GM19328 (cell line): ENCODE measurements around the gene CXXC5.
A peak's percentile ranks its signal among the peaks of the same experiment; 100 is the strongest.

Source experiments
- ATAC-seq: cut with Tn5 transposase; IDR thresholded peaks from one replicate; pipeline ENCODE4 v1.9.1; 2021; ENCODE audit warnings: mild to moderate bottlenecking, moderate library complexity; ENCODE audit not compliant: unreplicated experiment

The CXXC5 gene

GRCh38 chr5:139650689-139651042, 2.5 kb downstream of the CXXC5 start:
- ATAC-seq, result no peak

DNA sequence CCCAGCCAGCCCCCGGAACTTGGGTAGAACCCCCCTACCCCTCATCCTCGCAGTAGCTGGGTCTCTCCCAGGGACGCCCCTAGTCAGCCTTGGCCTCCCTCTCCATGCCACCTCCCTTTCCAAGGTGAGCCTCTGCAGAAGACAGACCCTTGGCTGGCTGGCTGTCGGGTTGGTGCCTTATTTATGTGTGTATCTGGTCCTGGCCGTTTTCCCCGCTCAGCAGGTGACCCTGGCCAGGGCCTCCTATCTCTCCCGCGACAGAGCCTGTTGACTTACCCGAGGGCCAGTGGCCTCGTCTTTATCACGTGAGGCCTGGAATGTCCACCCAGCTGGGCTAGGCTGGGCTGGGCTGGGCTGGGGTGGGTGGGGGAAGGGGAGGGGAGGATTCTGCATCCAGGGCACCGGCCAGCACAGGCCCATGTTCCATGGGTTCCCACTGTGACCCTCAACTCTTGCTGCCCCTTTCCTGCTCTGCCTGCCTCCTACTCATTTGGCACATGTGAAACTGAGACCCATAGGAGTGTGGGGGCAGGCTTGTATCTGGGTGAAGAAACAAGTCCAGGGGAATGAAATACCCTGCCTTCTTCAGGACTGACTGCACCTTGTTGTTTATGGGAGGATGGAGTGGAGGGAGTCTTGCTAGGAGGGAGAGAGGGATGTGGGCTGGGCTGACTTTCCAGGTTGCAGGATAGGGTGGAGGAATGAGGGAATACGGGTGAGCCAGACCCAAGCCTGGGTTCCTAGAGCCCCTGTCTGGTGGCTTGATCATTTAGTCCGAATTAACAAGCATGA, 3.1 kb downstream of the CXXC5 start:
- no peak for ATAC-seq

DNA sequence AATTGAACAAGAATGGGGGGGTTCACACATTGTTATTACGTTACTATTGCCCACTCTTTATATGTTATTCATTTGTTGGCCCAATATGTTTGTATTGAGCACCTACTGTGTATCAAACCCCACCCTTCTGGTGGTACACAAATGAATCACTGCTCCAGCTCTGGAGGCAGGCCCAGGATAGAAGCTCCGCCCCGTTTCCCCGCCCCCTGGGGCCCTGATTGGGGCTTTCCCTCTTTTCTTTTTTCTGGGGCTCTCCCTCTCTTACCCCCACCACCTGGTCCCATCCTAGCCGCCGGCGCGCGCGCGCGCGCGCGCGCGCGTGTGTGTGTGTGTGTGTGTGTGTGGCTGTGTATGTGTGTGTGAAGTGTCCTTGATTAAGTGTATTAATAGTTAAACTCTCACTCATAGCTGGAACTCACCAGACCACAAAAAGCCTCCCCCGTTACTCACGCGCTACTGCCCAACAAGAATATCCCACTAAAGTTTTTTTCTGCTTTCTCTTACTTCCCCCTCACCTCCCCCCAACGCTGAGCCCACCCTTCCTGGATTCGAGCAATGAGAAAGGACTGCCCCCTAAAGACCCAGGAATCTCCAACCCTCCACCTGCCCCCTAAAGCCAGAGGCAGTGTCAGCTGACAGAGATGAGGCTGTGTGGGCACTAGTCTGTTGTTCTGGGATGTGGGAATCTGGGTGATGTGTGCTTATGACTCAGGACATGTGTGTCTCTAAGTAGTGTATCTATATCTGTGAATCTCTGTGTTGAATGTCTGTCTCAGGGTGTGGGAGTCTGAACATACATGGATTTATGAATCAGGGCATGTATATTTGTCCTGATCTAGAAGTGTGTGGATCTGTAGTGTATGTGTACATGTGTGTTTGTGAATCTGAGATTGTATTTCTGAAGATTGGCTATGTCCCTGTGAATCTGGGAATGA, 4.0 kb downstream of the CXXC5 start:
- ATAC-seq, result no peak

DNA sequence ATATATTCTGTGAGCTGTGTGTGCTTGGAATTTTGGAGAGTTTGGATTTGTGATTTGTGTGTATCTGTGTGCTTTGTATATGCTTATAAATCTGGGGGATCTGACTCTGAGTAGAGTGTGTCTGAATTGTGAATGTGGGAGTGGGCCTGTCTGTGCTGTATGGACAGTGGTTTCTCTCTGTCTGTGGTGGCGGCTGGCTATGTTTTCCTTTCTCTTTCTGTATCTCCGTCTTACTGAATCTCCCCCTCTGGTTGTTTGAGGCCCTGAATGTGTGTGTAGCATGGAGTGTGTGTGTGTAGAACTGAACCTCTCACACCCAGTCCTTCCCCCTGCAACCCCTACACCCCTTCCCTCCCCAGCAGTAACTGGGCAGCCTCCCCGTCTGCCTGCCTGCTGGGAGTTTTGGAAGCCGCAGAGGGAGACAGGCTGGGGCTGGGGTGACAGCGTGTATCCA, 4.7 kb downstream of the CXXC5 start:
- peak; percentile 30 for ATAC-seq

DNA sequence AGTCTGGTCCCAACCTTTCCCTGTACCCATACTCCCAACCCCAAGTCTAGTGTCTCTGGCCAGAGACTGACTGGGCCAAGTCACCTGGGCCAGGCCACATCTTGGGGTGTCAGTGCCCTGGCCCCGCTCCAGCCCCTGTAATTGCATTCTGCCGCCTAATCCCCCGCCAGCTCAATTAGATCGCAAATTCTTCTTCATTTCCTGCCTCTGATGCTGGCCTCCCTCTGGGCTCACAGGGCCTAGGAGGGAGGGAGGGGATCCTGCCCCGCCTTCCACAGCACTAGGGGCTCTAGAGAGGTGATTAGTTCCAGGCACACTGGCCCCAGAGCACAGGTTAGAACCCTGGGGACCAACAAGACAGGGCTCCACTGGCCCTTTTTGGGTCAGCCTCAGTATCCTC, 5.5 kb downstream of the CXXC5 start:
- no peak for ATAC-seq

DNA sequence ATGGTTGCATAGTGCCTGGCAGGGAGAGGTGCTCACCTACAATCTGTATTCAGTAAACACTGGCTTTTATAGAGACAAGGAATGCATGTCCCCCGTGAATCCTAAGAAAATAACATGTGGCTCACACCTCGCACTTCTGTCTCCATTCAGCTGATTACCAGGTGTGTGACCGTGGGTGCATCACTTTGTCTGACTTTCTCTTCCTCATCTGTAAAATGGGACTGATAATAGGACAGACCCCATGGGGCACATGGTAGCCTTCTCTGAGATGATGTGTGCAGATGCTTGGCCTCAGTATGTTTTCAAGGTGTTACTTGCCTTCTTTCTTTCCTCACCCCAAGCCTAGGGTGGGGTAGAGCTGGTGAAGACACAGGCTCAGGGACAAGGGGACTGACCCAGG, 6.3 kb downstream of the CXXC5 start:
- ATAC-seq, result no peak

DNA sequence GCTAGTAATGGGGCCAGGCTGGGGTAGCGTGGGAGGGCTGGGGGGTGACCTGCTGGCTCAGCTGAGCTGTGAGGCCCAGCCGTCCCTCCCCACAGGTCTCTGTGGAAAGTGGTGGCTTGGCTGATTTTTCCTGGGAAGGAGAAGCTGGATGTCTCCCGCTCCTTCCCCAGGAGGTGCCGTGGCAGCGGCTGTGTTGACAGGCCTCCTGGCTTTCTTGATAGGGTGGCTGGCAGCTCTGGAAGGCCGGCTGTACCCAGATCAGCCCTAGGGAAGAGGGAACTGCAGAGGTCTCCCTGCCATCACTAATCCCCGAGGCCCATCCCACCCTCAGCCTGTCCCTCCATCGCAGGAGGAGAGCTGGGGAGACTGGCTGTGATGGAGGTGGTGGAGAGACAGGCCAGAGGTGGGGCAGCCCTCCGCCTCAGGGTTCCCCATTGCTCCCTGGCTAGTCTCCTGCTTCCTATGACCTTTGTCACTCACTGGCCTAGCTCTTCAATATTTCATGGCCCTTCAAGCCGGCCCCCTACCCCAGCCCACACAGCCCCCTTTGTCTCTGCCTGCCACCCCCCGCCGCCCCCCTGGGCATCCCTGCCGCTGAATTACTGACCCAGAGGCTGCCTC, 6.8 kb downstream of the CXXC5 start:
- ATAC-seq, result no peak

GRCh38 chr5:139655727-139656271, 7.7 kb downstream of the CXXC5 start:
- ATAC-seq, result no peak

- ATAC-seq, result no peak
Observed at GRCh38 chr5:139657363-139658321, 9.5 kb downstream of the CXXC5 start.

DNA sequence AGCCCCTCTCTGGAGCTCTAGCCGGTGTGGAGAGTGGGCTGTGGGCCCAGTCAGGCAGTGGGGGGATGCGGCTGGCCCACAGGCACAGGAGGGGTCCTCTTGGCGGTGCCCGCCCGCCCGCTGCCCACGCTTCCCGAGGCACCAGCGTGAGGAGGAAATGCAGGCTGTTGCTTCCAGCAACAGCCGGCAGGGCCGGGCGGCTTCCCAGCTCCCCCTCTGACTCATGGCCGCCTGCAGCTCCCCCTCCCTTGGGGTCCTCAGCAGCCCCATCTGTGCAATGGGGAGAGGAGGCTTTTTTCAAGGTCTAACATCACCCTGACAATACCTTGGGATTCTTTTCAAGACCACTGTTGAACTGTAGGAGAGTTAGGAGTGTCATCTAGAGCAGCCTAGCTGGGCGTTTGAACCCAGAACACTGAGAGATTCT, 10.4 kb downstream of the CXXC5 start:
- ATAC-seq, result no peak

DNA sequence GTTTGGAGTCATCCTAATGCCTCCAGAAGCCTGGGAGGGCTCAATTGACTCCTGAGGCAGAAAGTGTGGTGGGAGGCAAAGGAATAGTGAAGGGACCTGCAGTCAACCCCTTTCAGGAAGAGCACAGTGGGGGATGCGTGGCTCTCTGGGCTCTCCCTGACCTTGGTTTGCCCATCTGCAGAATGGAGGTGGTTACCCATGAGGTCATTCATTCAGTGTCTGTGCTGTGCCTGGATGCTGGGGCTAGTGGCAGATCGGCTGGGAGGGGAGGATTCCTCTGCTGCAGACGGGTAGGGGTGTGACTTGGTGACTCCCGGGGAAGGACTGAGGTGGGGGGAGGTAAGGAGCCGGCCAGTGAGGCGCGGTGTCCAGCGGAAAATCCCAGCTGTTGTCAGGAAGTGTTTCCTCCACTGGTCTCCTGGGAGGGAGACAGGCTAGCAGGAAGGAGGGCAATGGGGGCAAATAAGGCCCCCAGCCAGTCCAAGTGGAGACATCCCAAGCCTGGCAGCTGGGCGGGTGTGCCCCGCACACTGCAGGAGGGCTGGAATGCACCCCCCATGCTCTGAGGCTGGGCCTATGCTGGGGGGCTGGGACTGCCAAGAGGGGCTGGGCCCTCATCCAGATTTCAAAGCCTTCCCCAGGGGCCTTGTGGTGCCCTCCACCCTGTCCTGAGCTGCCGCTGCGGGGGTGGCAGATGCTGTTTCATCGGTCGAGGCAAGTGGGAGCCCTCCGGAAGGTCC, 10.9 kb downstream of the CXXC5 start:
- ATAC-seq, result no peak

DNA sequence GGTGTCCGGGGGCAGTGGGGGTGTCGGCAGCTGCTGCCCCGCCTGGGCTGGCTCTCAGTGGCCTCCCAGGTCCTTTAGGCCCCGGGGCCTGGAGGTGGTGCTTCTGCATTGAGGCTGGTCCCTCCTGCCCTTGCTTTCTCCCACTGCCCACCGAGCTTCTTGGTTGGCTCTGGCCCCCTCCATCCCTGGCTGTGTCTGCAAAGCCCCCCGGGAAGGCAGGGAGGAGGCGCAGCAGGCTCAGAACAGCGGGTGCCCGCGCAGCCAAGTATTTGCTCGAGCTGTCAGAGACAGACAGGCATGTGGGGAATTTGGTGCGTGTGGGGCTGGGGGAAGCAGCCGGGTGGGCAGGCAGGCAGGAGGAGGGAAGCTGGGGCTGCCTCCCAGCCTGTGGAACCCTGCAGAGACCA, 11.5 kb downstream of the CXXC5 start:
- no peak for ATAC-seq

DNA sequence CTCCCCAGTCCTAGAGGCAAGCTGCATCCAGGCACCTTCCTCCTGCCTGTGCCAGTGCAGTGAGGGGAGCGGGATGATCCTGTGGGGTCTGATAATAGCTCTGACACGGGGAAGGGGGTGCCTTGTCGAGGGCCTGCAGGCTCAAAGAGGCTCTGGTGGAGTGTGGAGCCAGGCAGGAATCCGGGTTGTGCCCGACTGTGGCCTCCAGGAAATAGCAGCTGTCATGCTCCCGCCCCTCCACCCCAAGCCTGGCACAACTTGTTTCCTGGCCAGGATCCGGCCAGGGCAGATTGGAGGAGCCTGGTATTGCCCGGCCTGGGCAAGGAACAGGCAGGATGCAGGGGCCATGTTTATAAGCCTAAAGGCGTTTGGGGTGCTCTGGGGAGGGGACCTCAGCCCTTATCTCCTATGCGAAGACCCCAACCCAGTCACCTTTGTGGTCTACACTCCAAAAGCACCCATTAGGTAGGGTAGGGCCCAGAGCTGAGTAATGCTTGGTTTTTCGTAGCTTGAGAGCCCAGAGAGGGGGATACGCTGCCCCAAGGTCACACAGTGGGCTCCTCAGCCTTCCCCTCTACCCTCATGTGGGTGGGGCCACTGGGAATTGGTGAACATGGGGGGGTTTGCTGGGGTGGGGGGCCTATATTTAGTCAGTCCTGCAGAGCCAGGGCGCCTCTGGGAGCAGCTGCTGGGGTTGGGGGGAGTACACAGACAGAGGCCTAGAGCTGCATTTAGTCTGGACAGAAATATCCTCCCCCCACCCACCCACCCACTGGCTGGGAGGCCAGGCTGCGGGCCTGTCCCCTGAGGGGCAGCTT, 12.2 kb downstream of the CXXC5 start:
- no peak for ATAC-seq

DNA sequence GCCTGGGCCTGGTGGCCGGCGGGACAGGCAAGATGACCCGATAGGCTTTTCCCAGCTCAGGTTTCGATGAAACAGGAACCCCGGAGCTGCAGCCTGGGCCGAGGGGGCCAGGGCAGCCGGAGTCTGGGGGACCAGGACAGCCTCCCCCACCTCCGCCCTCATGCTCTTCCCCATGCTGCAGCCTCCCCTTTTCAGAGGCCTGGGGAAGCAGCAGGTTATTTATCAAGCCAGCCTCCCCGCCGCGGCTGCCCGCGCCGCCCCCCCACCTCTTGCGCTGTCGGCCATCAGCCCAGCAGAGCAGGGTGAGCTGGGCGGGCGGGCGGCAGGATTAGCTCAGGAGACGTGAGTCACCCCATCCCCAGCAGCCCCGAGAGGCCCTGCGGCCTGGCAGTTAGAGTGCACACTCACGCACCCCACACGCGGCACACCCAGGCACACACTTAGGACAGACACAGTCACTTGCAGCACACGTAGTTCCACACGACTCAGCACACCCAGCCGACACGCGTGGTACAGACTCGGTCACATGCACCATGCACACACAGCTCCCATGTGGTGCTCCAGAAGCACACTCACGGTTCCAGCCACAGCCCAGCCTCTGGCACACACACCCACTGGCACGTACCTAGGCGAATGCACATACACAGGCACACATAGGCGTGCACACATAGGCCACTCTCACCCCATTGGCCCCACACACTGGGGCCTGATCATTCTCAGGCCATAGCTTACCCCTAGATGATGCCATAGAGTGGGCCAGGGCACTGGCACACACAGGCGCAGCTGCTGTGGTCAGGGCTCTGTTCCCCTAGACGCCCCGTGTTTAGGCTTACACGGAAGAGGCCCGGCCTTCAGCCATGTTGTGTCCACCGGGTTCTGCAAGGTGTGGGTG, 13.0 kb downstream of the CXXC5 start:
- no peak for ATAC-seq

DNA sequence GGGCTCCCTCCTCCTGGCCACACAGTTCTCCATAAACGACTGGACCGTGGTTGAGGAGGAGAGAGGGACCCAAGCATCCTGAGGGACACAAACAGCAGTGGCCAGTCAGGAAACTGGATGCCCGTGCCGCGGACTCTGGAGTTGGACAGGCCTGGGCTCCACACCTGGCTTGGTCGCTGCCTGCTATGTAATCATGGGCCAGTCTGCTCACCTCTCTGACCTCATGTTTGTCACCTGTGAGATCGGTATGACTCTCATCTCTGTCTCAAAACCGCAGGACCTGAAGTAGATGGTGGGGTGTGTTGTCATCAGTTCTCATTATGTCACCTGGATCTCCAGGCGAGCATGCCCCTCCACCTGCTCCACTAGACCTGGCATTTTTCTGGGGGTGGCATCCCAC, 14.5 kb downstream of the CXXC5 start:
- no peak for ATAC-seq

DNA sequence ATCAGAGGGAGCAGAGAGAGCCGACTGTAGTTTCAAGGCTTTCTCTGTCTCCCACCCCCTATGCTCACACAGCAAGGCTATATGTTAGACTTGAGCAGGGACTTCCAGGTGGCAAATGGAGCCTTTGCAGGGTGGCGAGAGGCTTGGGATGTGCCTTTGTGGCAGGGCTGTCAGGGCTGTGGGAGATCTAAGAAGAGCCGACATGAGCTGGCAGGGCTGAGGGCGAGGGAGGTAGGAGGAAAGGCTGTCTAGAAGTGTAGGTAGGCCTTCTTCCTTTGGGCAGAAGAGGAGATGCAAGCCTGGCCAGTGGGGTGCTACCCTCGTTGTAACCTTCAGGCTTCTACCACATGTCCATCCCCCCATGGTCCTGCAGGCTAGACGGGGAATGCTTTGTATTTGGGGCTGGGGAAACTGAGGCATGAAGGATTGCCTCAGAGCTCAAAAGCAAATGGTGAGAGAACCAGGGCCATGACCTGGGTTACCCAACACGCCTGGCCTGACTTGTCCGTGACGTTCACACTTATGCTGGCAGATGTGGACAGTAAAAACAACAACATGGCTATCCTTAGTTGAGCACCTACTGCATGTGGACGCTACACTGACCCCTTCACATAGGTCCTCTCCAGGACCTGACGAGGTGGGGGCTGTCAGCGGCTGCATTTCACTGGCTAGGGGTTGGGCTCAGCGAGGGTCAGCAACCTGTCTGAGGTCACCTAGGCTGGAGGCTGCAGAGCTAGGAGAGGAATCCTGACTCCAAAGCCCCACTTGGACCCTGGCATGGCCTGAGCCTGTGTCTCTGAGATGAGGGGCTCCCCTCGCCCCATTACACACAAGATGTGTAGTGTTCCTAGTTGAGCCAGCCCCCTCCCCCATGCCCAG, 15.3 kb downstream of the CXXC5 start:
- ATAC-seq, result no peak
